Measurements from ENCODE around the gene POLR3B. TPM values are rescaled to one million over a fixed set of nuclear protein-coding genes. Genes with fewer than 3 reads are reported as not detected.

The POLR3B gene
- total and polyA plus RNA-seq, 2 of the 8 experiments (the other 6 are each of a cell fraction or from before 2014, with no cell fraction given): 5.0 to 13.2 TPM

GRCh38 chr12:106511365-106511764, 153.8 kb downstream of the POLR3B start:
- Histone ChIP-seq H3K27me3 (replicated peaks in 1 of 4; ENCODE audit: control insufficient read depth in 3 of 4, extremely low read depth in 1 of 4, insufficient read depth in 3 of 4, low read length in 3 of 4) (no peaks in the 10 kb centered on the region), H3K79me1 (ENCODE audit: low read depth, low read length) (no peaks in the 10 kb centered on the region), H3K23ac (ENCODE audit: insufficient read length) (no peak overlapping the region), H3K36me3 (ENCODE audit: control insufficient read depth in 2 of 4, insufficient read depth in 4 of 4, low read length in 3 of 4) (no peaks in the 10 kb centered on the region), H4K20me1 (replicated peaks in 1 of 2; ENCODE audit: control insufficient read depth in 1 of 2, insufficient read depth in 2 of 2, low read length in 2 of 2) (no peaks in the 10 kb centered on the region), H3K4me1 (replicated peaks in 1 of 4; ENCODE audit: control insufficient read depth in 3 of 4, insufficient read depth in 4 of 4, low read length in 3 of 4) (peaks cover 0 to 3% (median 0%) of the 10 kb centered on the region in 4 experiments; a peak in 2 of 7 replicates), H2BK15ac (ENCODE audit: low read length) (no peak overlapping the region), H2BK5ac (ENCODE audit: low read depth, low read length) (no peak overlapping the region), H3K23me2 (ENCODE audit: low read depth, low read length) (no peaks in the 10 kb centered on the region), H2AFZ (ENCODE audit: low read length) (no peak overlapping the region), H3K4me3 (ENCODE audit: extremely low read depth in 1 of 4, insufficient read depth in 2 of 4, low read depth in 3 of 4, low read length in 4 of 4) (no peak overlapping the region), H4K8ac (ENCODE audit: extremely low read depth, insufficient read depth, low read length) (no peak overlapping the region), H3K4me2 (ENCODE audit: insufficient read depth in 1 of 2, low read depth in 2 of 2, low read length in 2 of 2) (no peak overlapping the region), H3K9ac (replicated peaks in 1 of 4; ENCODE audit: extremely low read depth in 1 of 4, low read depth in 3 of 4, low read length in 3 of 4) (no peak overlapping the region), H3K9me3 (ENCODE audit: insufficient read depth in 2 of 2, low read depth in 1 of 2, low read length in 1 of 2) (no peaks in the 10 kb centered on the region), H3K56ac (replicated peaks; ENCODE audit: insufficient read length, low read depth, low read length) (no peak overlapping the region), H3K79me2 (ENCODE audit: control insufficient read depth in 1 of 2, insufficient read depth in 2 of 2, low read length in 2 of 2) (no peaks in the 10 kb centered on the region), H2AK5ac (ENCODE audit: low read depth, low read length) (no peak overlapping the region), H4K5ac (ENCODE audit: insufficient read length, low read depth, low read length) (no peak overlapping the region), H3K14ac (ENCODE audit: insufficient read length) (no peak overlapping the region), H2BK12ac (ENCODE audit: low read depth, low read length) (no peak overlapping the region), H3K4ac (replicated peaks; ENCODE audit: insufficient read length, low read depth, low read length) (no peak overlapping the region), H4K91ac (replicated peaks; ENCODE audit: insufficient read length, low read length) (no peak overlapping the region), H2BK120ac (replicated peaks; ENCODE audit: low read depth, low read length) (no peak overlapping the region), H3K18ac (ENCODE audit: extremely low read depth, low read length) (no peak overlapping the region), H3K27ac (ENCODE audit: low read depth, low read length) (no peak overlapping the region), H2BK20ac (ENCODE audit: low read length) (no peak overlapping the region)
- FAIRE-seq (no peak), DNase-seq (ENCODE audit: low read depth in 1 of 2, low spot score in 2 of 2) (no peak)
- WGBS, 2 experiments (ENCODE audit: extremely low coverage in 1 of 2, insufficient coverage in 1 of 2, insufficient read length in 1 of 2, insufficient replicate concordance in 2 of 2, low coverage in 1 of 2, low lambda C conversion rate in 2 of 2, missing lambda C conversion rate in 1 of 2): 94% methylated on average over 5 of the region's 5 CpGs; no CpG with 5 or more reads in 1 of the 2 experiments
- no peak for TF ChIP-seq CEBPB (IDR thresholded peaks at IDR 0.05; ENCODE audit: low read depth, low read length)
- TF ChIP-seq SRF (IDR thresholded peaks at IDR 0.05; ENCODE audit: low read depth, low read length): no peak
- TF ChIP-seq RXRA (IDR thresholded peaks at IDR 0.05; ENCODE audit: insufficient read depth, low read depth, low read length): no peak
- TF ChIP-seq CBX8 (IDR thresholded peaks at IDR 0.05; ENCODE audit: borderline replicate concordance, low read depth, low read length): no peak
- TF ChIP-seq SAP30 (IDR thresholded peaks at IDR 0.05; ENCODE audit: insufficient read depth, insufficient replicate concordance, low read length): no peak
- no peak for TF ChIP-seq CHD1 (IDR thresholded peaks at IDR 0.05; ENCODE audit: low read depth, low read length)
- TF ChIP-seq BCL11A (IDR thresholded peaks at IDR 0.05; ENCODE audit: low read depth in 2 of 2, low read length in 2 of 2): no peak
- no peak for TF ChIP-seq BACH1 (IDR thresholded peaks at IDR 0.05; ENCODE audit: low read length)
- no peak for TF ChIP-seq PHF8 (conservative IDR thresholded peaks at IDR 0.05; ENCODE audit: low read depth, low read length)
- TF ChIP-seq POLR2A (IDR thresholded peaks at IDR 0.05; ENCODE audit: control extremely low read depth in 1 of 2, low read depth in 2 of 2, low read length in 2 of 2): no peak
- CTCF ChIA-PET (ENCODE audit: partially characterized antibody): no interaction called here
- POLR2A ChIA-PET (ENCODE audit: partially characterized antibody): no interaction called here

All from H1 (cell line).